ENCODE results near the gene NFIA.

- no peak for TF ChIP-seq IRX3 (CRISPR knock-in tag; IDR thresholded peaks at IDR 0.05; ENCODE audit: borderline replicate concordance, low read depth)
- no peak for TF ChIP-seq FOXJ3 (CRISPR knock-in tag; IDR thresholded peaks at IDR 0.05; ENCODE audit: borderline replicate concordance)
- TF ChIP-seq AGO2 (optimal IDR thresholded peaks at IDR 0.05; ENCODE audit: low read depth, low read length), result no peak
- TF ChIP-seq YY1 (IDR thresholded peaks at IDR 0.05; ENCODE audit: insufficient read depth, insufficient replicate concordance, low read depth, low read length), result no peak
- TF ChIP-seq TARDBP (CRISPR knock-in tag; IDR thresholded peaks at IDR 0.05), result no peak
- no peak for TF ChIP-seq NFIC (IDR thresholded peaks at IDR 0.05; ENCODE audit: low read length)
- no peak for TF ChIP-seq U2AF2 (IDR thresholded peaks at IDR 0.05; ENCODE audit: low read depth, low read length)
- no peak for TF ChIP-seq POLR2AphosphoS5 (IDR thresholded peaks at IDR 0.05; ENCODE audit: low read depth, low read length)
- TF ChIP-seq ZNF512 (CRISPR knock-in tag; IDR thresholded peaks at IDR 0.05), result no peak
- TF ChIP-seq POLR2A (IDR thresholded peaks at IDR 0.05; ENCODE audit: insufficient read depth in 1 of 2, low read depth in 2 of 2, low read length in 2 of 2), result no peak
- TF ChIP-seq DPF2 (CRISPR knock-in tag; IDR thresholded peaks at IDR 0.05; ENCODE audit: borderline replicate concordance, low read depth), result no peak
- TF ChIP-seq CTCF (CRISPR knock-in tag; IDR thresholded peaks at IDR 0.05), result no peak
- TF ChIP-seq REST (IDR thresholded peaks at IDR 0.05; ENCODE audit: borderline replicate concordance in 1 of 2, low read depth in 1 of 2, low read length in 2 of 2), result no peak
These were observed 310.3 kb downstream of the NFIA start for GRCh38 chr1:61392409-61393242.
